Measurements from ENCODE around the gene EIF4B.
A peak's percentile ranks its signal among the peaks of the same experiment; 100 is the strongest.

EIF4B gene

GRCh38 chr12:53062977-53063707 is 56.9 kb downstream of the EIF4B start:
- Histone ChIP-seq H3K36me3 (ENCODE audit: control insufficient read depth in 2 of 2, insufficient read depth in 2 of 2, low read length in 2 of 2) (peaks cover 10 to 44% of the 10 kb centered on the region in 2 donors), H3K27me3 (ENCODE audit: control insufficient read depth in 2 of 2, insufficient read depth in 2 of 2, low read length in 2 of 2) (no peaks in the 10 kb centered on the region), H3K4me3 (ENCODE audit: low read length in 2 of 2) (no peak overlapping the region), H3K27ac (ENCODE audit: low read depth in 2 of 2, low read length in 2 of 2) (peak overlapping the region; percentile 15 to 38), H3K4me1 (ENCODE audit: control insufficient read depth in 2 of 2, insufficient read depth in 2 of 2, low read length in 2 of 2) (peaks cover 14 to 15% of the 10 kb centered on the region in 2 donors), H3K9ac (ENCODE audit: low read depth in 1 of 2, low read length in 2 of 2) (no peak overlapping the region), H3K9me3 (ENCODE audit: control insufficient read depth in 2 of 2, low read length in 2 of 2) (no peaks in the 10 kb centered on the region)

GRCh38 chr12:53063708-53064612 is 57.7 kb downstream of the EIF4B start:
- Histone ChIP-seq H3K4me1 (ENCODE audit: control insufficient read depth in 2 of 2, insufficient read depth in 2 of 2, low read length in 2 of 2) (peaks cover 14 to 15% of the 10 kb centered on the region in 2 donors), H3K9ac (ENCODE audit: low read depth in 1 of 2, low read length in 2 of 2) (no peak overlapping the region), H3K9me3 (ENCODE audit: control insufficient read depth in 2 of 2, low read length in 2 of 2) (no peaks in the 10 kb centered on the region), H3K27ac (ENCODE audit: low read depth in 2 of 2, low read length in 2 of 2) (peak overlapping the region; percentile 20 to 38), H3K36me3 (ENCODE audit: control insufficient read depth in 2 of 2, insufficient read depth in 2 of 2, low read length in 2 of 2) (peaks cover 12 to 47% of the 10 kb centered on the region in 2 donors), H3K4me3 (ENCODE audit: low read length in 2 of 2) (no peak overlapping the region), H3K27me3 (ENCODE audit: control insufficient read depth in 2 of 2, insufficient read depth in 2 of 2, low read length in 2 of 2) (no peaks in the 10 kb centered on the region)

- peaks cover 14 to 15% of the 10 kb centered on the region in 2 donors for H3K4me1 ChIP-seq (ENCODE audit: control insufficient read depth in 2 of 2, insufficient read depth in 2 of 2, low read length in 2 of 2)
- no peaks in the 10 kb centered on the region for H3K9me3 ChIP-seq (ENCODE audit: control insufficient read depth in 2 of 2, low read length in 2 of 2)
- peak overlapping the region in 1 of 2 donors; percentile 19 for H3K27ac ChIP-seq (ENCODE audit: low read depth in 2 of 2, low read length in 2 of 2)
These were observed 58.6 kb downstream of the EIF4B start for GRCh38 chr12:53064613-53065436.

GRCh38 chr12:53065470-53065869 is 59.2 kb downstream of the EIF4B start:
- H3K27ac ChIP-seq (ENCODE audit: low read depth in 2 of 2, low read length in 2 of 2), result no peak overlapping the region
- H3K36me3 ChIP-seq (ENCODE audit: control insufficient read depth in 2 of 2, insufficient read depth in 2 of 2, low read length in 2 of 2), result peaks cover 20 to 53% of the 10 kb centered on the region in 2 donors
- H3K9ac ChIP-seq (ENCODE audit: low read depth in 1 of 2, low read length in 2 of 2), result no peak overlapping the region
- H3K27me3 ChIP-seq (ENCODE audit: control insufficient read depth in 2 of 2, insufficient read depth in 2 of 2, low read length in 2 of 2), result no peaks in the 10 kb centered on the region
- H3K9me3 ChIP-seq (ENCODE audit: control insufficient read depth in 2 of 2, low read length in 2 of 2), result no peaks in the 10 kb centered on the region
- no peak overlapping the region for H3K4me3 ChIP-seq (ENCODE audit: low read length in 2 of 2)
- H3K4me1 ChIP-seq (ENCODE audit: control insufficient read depth in 2 of 2, insufficient read depth in 2 of 2, low read length in 2 of 2), result peaks cover 13 to 14% of the 10 kb centered on the region in 2 donors

More at GRCh38 chr12:53064613-53065436, 58.6 kb downstream of the EIF4B start:
- Histone ChIP-seq H3K9ac (ENCODE audit: low read depth in 1 of 2, low read length in 2 of 2) (no peak overlapping the region), H3K36me3 (ENCODE audit: control insufficient read depth in 2 of 2, insufficient read depth in 2 of 2, low read length in 2 of 2) (peaks cover 15 to 50% of the 10 kb centered on the region in 2 donors), H3K27me3 (ENCODE audit: control insufficient read depth in 2 of 2, insufficient read depth in 2 of 2, low read length in 2 of 2) (no peaks in the 10 kb centered on the region), H3K4me3 (ENCODE audit: low read length in 2 of 2) (no peak overlapping the region)

GRCh38 chr12:53065975-53066931 is 60.0 kb downstream of the EIF4B start:
- no peak overlapping the region for H3K9ac ChIP-seq (ENCODE audit: low read depth in 1 of 2, low read length in 2 of 2)
- H3K27ac ChIP-seq (ENCODE audit: low read depth in 2 of 2, low read length in 2 of 2), result peak overlapping the region in 1 of 2 donors; percentile 11
- no peaks in the 10 kb centered on the region for H3K27me3 ChIP-seq (ENCODE audit: control insufficient read depth in 2 of 2, insufficient read depth in 2 of 2, low read length in 2 of 2)
- peaks cover 7 to 13% of the 10 kb centered on the region in 2 donors for H3K4me1 ChIP-seq (ENCODE audit: control insufficient read depth in 2 of 2, insufficient read depth in 2 of 2, low read length in 2 of 2)
- H3K9me3 ChIP-seq (ENCODE audit: control insufficient read depth in 2 of 2, low read length in 2 of 2), result no peaks in the 10 kb centered on the region
- H3K36me3 ChIP-seq (ENCODE audit: control insufficient read depth in 2 of 2, insufficient read depth in 2 of 2, low read length in 2 of 2), result peaks cover 26 to 61% of the 10 kb centered on the region in 2 donors
- peak overlapping the region in 1 of 2 donors; percentile 31 for H3K4me3 ChIP-seq (ENCODE audit: low read length in 2 of 2)

GRCh38 chr12:53067074-53067992 is 61.1 kb downstream of the EIF4B start:
- no peak overlapping the region for H3K9ac ChIP-seq (ENCODE audit: low read depth in 1 of 2, low read length in 2 of 2)
- peaks cover 2 to 13% of the 10 kb centered on the region in 2 donors for H3K4me1 ChIP-seq (ENCODE audit: control insufficient read depth in 2 of 2, insufficient read depth in 2 of 2, low read length in 2 of 2)
- no peak overlapping the region for H3K27ac ChIP-seq (ENCODE audit: low read depth in 2 of 2, low read length in 2 of 2)
- H3K4me3 ChIP-seq (ENCODE audit: low read length in 2 of 2), result no peak overlapping the region
- no peaks in the 10 kb centered on the region for H3K27me3 ChIP-seq (ENCODE audit: control insufficient read depth in 2 of 2, insufficient read depth in 2 of 2, low read length in 2 of 2)
- H3K9me3 ChIP-seq (ENCODE audit: control insufficient read depth in 2 of 2, low read length in 2 of 2), result no peaks in the 10 kb centered on the region
- peaks cover 30 to 62% of the 10 kb centered on the region in 2 donors for H3K36me3 ChIP-seq (ENCODE audit: control insufficient read depth in 2 of 2, insufficient read depth in 2 of 2, low read length in 2 of 2)

GRCh38 chr12:53067993-53068770 is 61.9 kb downstream of the EIF4B start:
- H3K27ac ChIP-seq (ENCODE audit: low read depth in 2 of 2, low read length in 2 of 2), result no peak overlapping the region
- peaks cover 32 to 60% of the 10 kb centered on the region in 2 donors for H3K36me3 ChIP-seq (ENCODE audit: control insufficient read depth in 2 of 2, insufficient read depth in 2 of 2, low read length in 2 of 2)
- H3K27me3 ChIP-seq (ENCODE audit: control insufficient read depth in 2 of 2, insufficient read depth in 2 of 2, low read length in 2 of 2), result no peaks in the 10 kb centered on the region

More at GRCh38 chr12:53067993-53068770, 61.9 kb downstream of the EIF4B start:
- Histone ChIP-seq H3K4me1 (ENCODE audit: control insufficient read depth in 2 of 2, insufficient read depth in 2 of 2, low read length in 2 of 2) (peaks cover 2 to 15% of the 10 kb centered on the region in 2 donors), H3K4me3 (ENCODE audit: low read length in 2 of 2) (no peak overlapping the region), H3K9ac (ENCODE audit: low read depth in 1 of 2, low read length in 2 of 2) (no peak overlapping the region), H3K9me3 (ENCODE audit: control insufficient read depth in 2 of 2, low read length in 2 of 2) (no peaks in the 10 kb centered on the region)

Data from mucosa of rectum (tissue), 2 donors.